IPS DF 4.7 (cell line): ENCODE results near the gene CIART.
"Not testable (repeated sequence)": the region's sequence is repeated elsewhere in the genome, so short reads cannot be mapped to it uniquely, and the experiment has no call there.

Source experiments
- DNase-seq: peaks from one replicate; pipeline ENCODE4 v3.0.0-alpha.2; 2013; ENCODE audit warnings: low spot score; ENCODE audit errors: extremely low read depth

CIART gene

GRCh38 chr1:150281758-150282557 lies at the start of gene CIART:
Gene CIART, plus strand, starts transcription at chr1:150282554. Its CDS starts 714 bp downstream, at chr1:150283268.
- peak; percentile 98 for DNase-seq

- not testable (repeated sequence) for DNase-seq
Measured at GRCh38 chr1:150232921-150233320, 49.4 kb upstream of the CIART start.

GRCh38 chr1:150233359-150234308 lies 48.7 kb upstream of the CIART start:
- DNase-seq = no peak

GRCh38 chr1:150234309-150234565 lies 48.1 kb upstream of the CIART start:
- DNase-seq = no peak

- DNase-seq = no peak
Measured at GRCh38 chr1:150234566-150235293, 47.6 kb upstream of the CIART start.

GRCh38 chr1:150235294-150235851 lies 47.0 kb upstream of the CIART start:
- DNase-seq = no peak

GRCh38 chr1:150235852-150236613 lies 46.3 kb upstream of the CIART start, which contains the start of gene ANP32E:
Gene ANP32E, minus strand, starts transcription at chr1:150236112. Its CDS starts 326 bp downstream, at chr1:150235786.
- peak; percentile 99 for DNase-seq

GRCh38 chr1:150236614-150237100 lies 45.7 kb upstream of the CIART start:
- no peak for DNase-seq

- DNase-seq = not testable (repeated sequence)
Measured at GRCh38 chr1:150237176-150237575, 45.2 kb upstream of the CIART start.

GRCh38 chr1:150237746-150238145 lies 44.6 kb upstream of the CIART start:
- DNase-seq = no peak

GRCh38 chr1:150243003-150243402 lies 39.4 kb upstream of the CIART start:
- DNase-seq = no peak

- DNase-seq = no peak
Measured at GRCh38 chr1:150249936-150250335, 32.4 kb upstream of the CIART start.

GRCh38 chr1:150256198-150256553 lies 26.2 kb upstream of the CIART start:
- no peak for DNase-seq

GRCh38 chr1:150256554-150257341 lies 25.6 kb upstream of the CIART start:
- DNase-seq = no peak

GRCh38 chr1:150257624-150258585 lies 24.4 kb upstream of the CIART start, which contains the start of gene CA14:
Gene CA14, plus strand, starts transcription at chr1:150257774. Its CDS starts 355 bp downstream, at chr1:150258129.
- DNase-seq = no peak

GRCh38 chr1:150259217-150259616 lies 23.1 kb upstream of the CIART start:
- DNase-seq = no peak

GRCh38 chr1:150259758-150260669 lies 22.3 kb upstream of the CIART start:
- no peak for DNase-seq
